ENCODE data around the gene USP47. TPM values are rescaled to one million over a fixed set of nuclear protein-coding genes. Genes with fewer than 3 reads are reported as not detected.

USP47 gene
- total and polyA plus RNA-seq, 2 experiments from 2014 or later, result 16.3 to 36.7 TPM

DNA sequence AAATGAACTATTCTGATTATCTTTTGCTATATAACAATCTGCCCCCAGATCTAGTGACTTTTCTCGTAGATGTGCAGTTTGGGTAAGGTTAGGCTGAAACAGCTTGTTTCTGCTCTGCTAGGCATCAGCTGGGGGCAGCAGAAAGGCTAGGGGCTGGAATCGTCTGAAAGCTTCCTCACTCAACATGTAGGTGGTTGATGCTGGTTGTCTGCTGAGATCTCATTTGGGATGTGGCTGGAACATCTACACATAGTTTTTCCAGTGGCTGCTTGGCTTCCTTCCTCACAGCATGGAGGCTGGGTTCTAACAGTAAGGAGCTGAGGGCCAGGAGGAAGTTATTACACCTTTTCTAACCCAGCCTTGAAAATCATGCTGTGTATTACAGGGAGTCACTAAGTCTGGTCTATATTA is 30.2 kb downstream of the USP47 start (continued):
- TF ChIP-seq, protein P1, sequence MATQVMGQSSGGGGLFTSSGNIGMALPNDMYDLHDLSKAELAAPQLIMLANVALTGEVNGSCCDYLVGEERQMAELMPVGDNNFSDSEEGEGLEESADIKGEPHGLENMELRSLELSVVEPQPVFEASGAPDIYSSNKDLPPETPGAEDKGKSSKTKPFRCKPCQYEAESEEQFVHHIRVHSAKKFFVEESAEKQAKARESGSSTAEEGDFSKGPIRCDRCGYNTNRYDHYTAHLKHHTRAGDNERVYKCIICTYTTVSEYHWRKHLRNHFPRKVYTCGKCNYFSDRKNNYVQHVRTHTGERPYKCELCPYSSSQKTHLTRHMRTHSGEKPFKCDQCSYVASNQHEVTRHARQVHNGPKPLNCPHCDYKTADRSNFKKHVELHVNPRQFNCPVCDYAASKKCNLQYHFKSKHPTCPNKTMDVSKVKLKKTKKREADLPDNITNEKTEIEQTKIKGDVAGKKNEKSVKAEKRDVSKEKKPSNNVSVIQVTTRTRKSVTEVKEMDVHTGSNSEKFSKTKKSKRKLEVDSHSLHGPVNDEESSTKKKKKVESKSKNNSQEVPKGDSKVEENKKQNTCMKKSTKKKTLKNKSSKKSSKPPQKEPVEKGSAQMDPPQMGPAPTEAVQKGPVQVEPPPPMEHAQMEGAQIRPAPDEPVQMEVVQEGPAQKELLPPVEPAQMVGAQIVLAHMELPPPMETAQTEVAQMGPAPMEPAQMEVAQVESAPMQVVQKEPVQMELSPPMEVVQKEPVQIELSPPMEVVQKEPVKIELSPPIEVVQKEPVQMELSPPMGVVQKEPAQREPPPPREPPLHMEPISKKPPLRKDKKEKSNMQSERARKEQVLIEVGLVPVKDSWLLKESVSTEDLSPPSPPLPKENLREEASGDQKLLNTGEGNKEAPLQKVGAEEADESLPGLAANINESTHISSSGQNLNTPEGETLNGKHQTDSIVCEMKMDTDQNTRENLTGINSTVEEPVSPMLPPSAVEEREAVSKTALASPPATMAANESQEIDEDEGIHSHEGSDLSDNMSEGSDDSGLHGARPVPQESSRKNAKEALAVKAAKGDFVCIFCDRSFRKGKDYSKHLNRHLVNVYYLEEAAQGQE (IDR thresholded peaks at IDR 0.05; ENCODE audit: unreplicated experiment), result no peak
- no peak for TF ChIP-seq POLR2AphosphoS5 (IDR thresholded peaks at IDR 0.05; ENCODE audit: low read depth)
- TF ChIP-seq EZH2phosphoT487 (IDR thresholded peaks at IDR 0.05; ENCODE audit: unreplicated experiment), result no peak
- TF ChIP-seq EZH2 (IDR thresholded peaks at IDR 0.05; ENCODE audit: low read depth, unreplicated experiment), result no peak
- TF ChIP-seq, protein P2, sequence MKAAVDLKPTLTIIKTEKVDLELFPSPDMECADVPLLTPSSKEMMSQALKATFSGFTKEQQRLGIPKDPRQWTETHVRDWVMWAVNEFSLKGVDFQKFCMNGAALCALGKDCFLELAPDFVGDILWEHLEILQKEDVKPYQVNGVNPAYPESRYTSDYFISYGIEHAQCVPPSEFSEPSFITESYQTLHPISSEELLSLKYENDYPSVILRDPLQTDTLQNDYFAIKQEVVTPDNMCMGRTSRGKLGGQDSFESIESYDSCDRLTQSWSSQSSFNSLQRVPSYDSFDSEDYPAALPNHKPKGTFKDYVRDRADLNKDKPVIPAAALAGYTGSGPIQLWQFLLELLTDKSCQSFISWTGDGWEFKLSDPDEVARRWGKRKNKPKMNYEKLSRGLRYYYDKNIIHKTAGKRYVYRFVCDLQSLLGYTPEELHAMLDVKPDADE (IDR thresholded peaks at IDR 0.05), result no peak

DNA sequence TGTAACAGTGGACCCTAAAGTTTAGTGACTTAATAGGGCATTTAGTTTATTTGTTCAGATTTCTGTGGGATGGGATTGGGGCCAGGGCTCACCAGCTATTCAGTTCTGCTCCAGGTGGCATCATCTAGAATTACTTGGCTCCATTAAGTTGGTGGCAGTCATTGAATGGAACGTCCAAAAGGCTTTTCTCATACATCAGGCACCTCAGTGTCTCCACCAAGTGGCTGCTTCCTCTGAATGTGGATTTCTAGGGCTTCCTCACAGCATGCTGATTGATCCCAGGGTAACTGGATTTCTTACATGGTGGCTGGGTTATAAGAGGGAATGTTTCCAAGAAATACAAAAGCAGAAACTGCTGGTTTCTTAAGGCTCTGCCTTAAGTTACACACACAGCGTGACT is 34.7 kb downstream of the USP47 start:
- Histone ChIP-seq H3K27ac (ENCODE audit: low read depth) (no peak overlapping the region), H3K4me2 (no peak overlapping the region), H4K20me1 (replicated peaks; ENCODE audit: insufficient read depth) (peaks cover 7% of the 10 kb centered on the region), H3K4me3 (no peak overlapping the region), H3K4me1 (ENCODE audit: insufficient read depth) (peaks cover 18% of the 10 kb centered on the region), H2AFZ (no peak overlapping the region), H3K79me2 (replicated peaks; ENCODE audit: insufficient read depth) (peaks cover 82% of the 10 kb centered on the region), H3K36me3 (ENCODE audit: insufficient read depth) (no peaks in the 10 kb centered on the region), H3K27me3 (ENCODE audit: insufficient read depth) (no peaks in the 10 kb centered on the region), H3F3A (replicated peaks; ENCODE audit: low read depth) (no peaks in the 10 kb centered on the region), H3K9me2 (ENCODE audit: insufficient read depth) (no peaks in the 10 kb centered on the region)
- no peak overlapping the region for H3K4me3 Mint-ChIP-seq
- peaks cover 3% of the 10 kb centered on the region; the same call in 2 of the 3 replicates for H3K9me3 Mint-ChIP-seq
- no peaks in the 10 kb centered on the region for H3K27me3 Mint-ChIP-seq (ENCODE audit: insufficient read depth, low read depth, poor library complexity)
- peaks cover 25% of the 10 kb centered on the region for H3K4me1 Mint-ChIP-seq
- no peak overlapping the region for H3K27ac Mint-ChIP-seq
- ATAC-seq (peak; percentile 70), DNase-seq (ENCODE audit: low spot score) (peak; percentile 72)
- H3K36me3 Mint-ChIP-seq (ENCODE audit: low read depth), result peaks cover 19% of the 10 kb centered on the region; the same call in 2 of the 3 replicates
- peak; percentile 93 for TF ChIP-seq ZNF114 (CRISPR knock-in tag; IDR thresholded peaks at IDR 0.05)
- TF ChIP-seq STAT1 (IDR thresholded peaks at IDR 0.05; ENCODE audit: unreplicated experiment), result no peak
- TF ChIP-seq, protein P3, sequence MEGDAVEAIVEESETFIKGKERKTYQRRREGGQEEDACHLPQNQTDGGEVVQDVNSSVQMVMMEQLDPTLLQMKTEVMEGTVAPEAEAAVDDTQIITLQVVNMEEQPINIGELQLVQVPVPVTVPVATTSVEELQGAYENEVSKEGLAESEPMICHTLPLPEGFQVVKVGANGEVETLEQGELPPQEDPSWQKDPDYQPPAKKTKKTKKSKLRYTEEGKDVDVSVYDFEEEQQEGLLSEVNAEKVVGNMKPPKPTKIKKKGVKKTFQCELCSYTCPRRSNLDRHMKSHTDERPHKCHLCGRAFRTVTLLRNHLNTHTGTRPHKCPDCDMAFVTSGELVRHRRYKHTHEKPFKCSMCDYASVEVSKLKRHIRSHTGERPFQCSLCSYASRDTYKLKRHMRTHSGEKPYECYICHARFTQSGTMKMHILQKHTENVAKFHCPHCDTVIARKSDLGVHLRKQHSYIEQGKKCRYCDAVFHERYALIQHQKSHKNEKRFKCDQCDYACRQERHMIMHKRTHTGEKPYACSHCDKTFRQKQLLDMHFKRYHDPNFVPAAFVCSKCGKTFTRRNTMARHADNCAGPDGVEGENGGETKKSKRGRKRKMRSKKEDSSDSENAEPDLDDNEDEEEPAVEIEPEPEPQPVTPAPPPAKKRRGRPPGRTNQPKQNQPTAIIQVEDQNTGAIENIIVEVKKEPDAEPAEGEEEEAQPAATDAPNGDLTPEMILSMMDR (conservative IDR thresholded peaks at IDR 0.05; ENCODE audit: low read depth in 2 of 2), result peak; percentile 57 to 68
- TF ChIP-seq, protein P4, sequence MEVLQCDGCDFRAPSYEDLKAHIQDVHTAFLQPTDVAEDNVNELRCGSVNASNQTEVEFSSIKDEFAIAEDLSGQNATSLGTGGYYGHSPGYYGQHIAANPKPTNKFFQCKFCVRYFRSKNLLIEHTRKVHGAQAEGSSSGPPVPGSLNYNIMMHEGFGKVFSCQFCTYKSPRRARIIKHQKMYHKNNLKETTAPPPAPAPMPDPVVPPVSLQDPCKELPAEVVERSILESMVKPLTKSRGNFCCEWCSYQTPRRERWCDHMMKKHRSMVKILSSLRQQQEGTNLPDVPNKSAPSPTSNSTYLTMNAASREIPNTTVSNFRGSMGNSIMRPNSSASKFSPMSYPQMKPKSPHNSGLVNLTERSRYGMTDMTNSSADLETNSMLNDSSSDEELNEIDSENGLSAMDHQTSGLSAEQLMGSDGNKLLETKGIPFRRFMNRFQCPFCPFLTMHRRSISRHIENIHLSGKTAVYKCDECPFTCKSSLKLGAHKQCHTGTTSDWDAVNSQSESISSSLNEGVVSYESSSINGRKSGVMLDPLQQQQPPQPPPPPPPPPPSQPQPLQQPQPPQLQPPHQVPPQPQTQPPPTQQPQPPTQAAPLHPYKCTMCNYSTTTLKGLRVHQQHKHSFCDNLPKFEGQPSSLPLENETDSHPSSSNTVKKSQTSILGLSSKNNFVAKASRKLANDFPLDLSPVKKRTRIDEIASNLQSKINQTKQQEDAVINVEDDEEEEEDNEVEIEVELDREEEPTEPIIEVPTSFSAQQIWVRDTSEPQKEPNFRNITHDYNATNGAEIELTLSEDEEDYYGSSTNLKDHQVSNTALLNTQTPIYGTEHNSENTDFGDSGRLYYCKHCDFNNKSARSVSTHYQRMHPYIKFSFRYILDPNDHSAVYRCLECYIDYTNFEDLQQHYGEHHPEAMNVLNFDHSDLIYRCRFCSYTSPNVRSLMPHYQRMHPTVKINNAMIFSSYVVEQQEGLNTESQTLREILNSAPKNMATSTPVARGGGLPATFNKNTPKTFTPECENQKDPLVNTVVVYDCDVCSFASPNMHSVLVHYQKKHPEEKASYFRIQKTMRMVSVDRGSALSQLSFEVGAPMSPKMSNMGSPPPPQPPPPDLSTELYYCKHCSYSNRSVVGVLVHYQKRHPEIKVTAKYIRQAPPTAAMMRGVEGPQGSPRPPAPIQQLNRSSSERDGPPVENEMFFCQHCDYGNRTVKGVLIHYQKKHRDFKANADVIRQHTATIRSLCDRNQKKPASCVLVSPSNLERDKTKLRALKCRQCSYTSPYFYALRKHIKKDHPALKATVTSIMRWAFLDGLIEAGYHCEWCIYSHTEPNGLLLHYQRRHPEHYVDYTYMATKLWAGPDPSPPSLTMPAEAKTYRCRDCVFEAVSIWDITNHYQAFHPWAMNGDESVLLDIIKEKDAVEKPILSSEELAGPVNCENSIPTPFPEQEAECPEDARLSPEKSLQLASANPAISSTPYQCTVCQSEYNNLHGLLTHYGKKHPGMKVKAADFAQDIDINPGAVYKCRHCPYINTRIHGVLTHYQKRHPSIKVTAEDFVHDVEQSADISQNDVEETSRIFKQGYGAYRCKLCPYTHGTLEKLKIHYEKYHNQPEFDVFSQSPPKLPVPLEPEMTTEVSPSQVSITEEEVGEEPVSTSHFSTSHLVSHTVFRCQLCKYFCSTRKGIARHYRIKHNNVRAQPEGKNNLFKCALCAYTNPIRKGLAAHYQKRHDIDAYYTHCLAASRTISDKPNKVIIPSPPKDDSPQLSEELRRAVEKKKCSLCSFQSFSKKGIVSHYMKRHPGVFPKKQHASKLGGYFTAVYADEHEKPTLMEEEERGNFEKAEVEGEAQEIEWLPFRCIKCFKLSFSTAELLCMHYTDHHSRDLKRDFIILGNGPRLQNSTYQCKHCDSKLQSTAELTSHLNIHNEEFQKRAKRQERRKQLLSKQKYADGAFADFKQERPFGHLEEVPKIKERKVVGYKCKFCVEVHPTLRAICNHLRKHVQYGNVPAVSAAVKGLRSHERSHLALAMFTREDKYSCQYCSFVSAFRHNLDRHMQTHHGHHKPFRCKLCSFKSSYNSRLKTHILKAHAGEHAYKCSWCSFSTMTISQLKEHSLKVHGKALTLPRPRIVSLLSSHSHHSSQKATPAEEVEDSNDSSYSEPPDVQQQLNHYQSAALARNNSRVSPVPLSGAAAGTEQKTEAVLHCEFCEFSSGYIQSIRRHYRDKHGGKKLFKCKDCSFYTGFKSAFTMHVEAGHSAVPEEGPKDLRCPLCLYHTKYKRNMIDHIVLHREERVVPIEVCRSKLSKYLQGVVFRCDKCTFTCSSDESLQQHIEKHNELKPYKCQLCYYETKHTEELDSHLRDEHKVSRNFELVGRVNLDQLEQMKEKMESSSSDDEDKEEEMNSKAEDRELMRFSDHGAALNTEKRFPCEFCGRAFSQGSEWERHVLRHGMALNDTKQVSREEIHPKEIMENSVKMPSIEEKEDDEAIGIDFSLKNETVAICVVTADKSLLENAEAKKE (CRISPR knock-in tag; IDR thresholded peaks at IDR 0.05), result peak; percentile 97
- TF ChIP-seq POLR2AphosphoS5 (IDR thresholded peaks at IDR 0.05; ENCODE audit: low read depth), result no peak
- no peak for TF ChIP-seq ZNF331 (CRISPR knock-in tag; IDR thresholded peaks at IDR 0.05; ENCODE audit: low read depth)
- TF ChIP-seq, protein P2 (IDR thresholded peaks at IDR 0.05), result no peak
